ENCODE measurements around the gene PSMA6.

Gene PSMA6

GRCh38 chr14:35254736-35255135 is 37.4 kb upstream of the PSMA6 start:
- TF ChIP-seq CTCF (IDR thresholded peaks at IDR 0.05; ENCODE audit: low read depth, low read length, poor library complexity, severe bottlenecking) = no peak
- no peak for TF ChIP-seq EZH2phosphoT487 (IDR thresholded peaks at IDR 0.05; ENCODE audit: borderline replicate concordance, low read length)
- Histone ChIP-seq H3F3A (ENCODE audit: control insufficient read depth, insufficient read depth) (no peaks in the 10 kb centered on the region), H3K9me3 (ENCODE audit: control insufficient read depth, insufficient read depth, low read length) (no peaks in the 10 kb centered on the region), H3K4me3 (ENCODE audit: low read length) (no peak overlapping the region), H3K4me2 (ENCODE audit: low read length) (no peak overlapping the region), H3K79me2 (ENCODE audit: control insufficient read depth, low read length) (no peaks in the 10 kb centered on the region), H4K20me1 (ENCODE audit: control insufficient read depth, insufficient read depth, low read depth, low read length) (no peaks in the 10 kb centered on the region), H3K36me3 (ENCODE audit: control insufficient read depth, low read length) (no peaks in the 10 kb centered on the region), H3K27ac (ENCODE audit: low read depth, low read length) (no peak overlapping the region), H3K27me3 (ENCODE audit: control insufficient read depth, low read length) (no peaks in the 10 kb centered on the region), H3K9me2 (replicated peaks; ENCODE audit: control insufficient read depth, low read length) (no peaks in the 10 kb centered on the region), H3K4me1 (ENCODE audit: control insufficient read depth, low read length) (peaks cover 4% of the 10 kb centered on the region)

GRCh38 chr14:35255711-35256110 is 36.5 kb upstream of the PSMA6 start:
- no peak overlapping the region for H3K4me2 ChIP-seq (ENCODE audit: low read length)
- H3K27me3 ChIP-seq (ENCODE audit: control insufficient read depth, low read length) = no peaks in the 10 kb centered on the region
- H3K79me2 ChIP-seq (ENCODE audit: control insufficient read depth, low read length) = no peaks in the 10 kb centered on the region
- no peaks in the 10 kb centered on the region for H3K9me2 ChIP-seq (replicated peaks; ENCODE audit: control insufficient read depth, low read length)
- H3K27ac ChIP-seq (ENCODE audit: low read depth, low read length) = no peak overlapping the region
- H3K36me3 ChIP-seq (ENCODE audit: control insufficient read depth, low read length) = no peaks in the 10 kb centered on the region
- TF ChIP-seq EZH2phosphoT487 (IDR thresholded peaks at IDR 0.05; ENCODE audit: borderline replicate concordance, low read length) (no peak), CTCF (IDR thresholded peaks at IDR 0.05; ENCODE audit: low read depth, low read length, poor library complexity, severe bottlenecking) (no peak)
- no peaks in the 10 kb centered on the region for H3K4me1 ChIP-seq (ENCODE audit: control insufficient read depth, low read length)
- H3F3A ChIP-seq (ENCODE audit: control insufficient read depth, insufficient read depth) = no peaks in the 10 kb centered on the region
- no peaks in the 10 kb centered on the region for H4K20me1 ChIP-seq (ENCODE audit: control insufficient read depth, insufficient read depth, low read depth, low read length)
- no peak overlapping the region for H3K4me3 ChIP-seq (ENCODE audit: low read length)
- no peaks in the 10 kb centered on the region for H3K9me3 ChIP-seq (ENCODE audit: control insufficient read depth, insufficient read depth, low read length)

GRCh38 chr14:35257809-35258208 is 34.4 kb upstream of the PSMA6 start:
- H3F3A ChIP-seq (ENCODE audit: control insufficient read depth, insufficient read depth) = no peaks in the 10 kb centered on the region
- no peak overlapping the region for H3K4me2 ChIP-seq (ENCODE audit: low read length)
- no peak overlapping the region for H3K4me3 ChIP-seq (ENCODE audit: low read length)
- H4K20me1 ChIP-seq (ENCODE audit: control insufficient read depth, insufficient read depth, low read depth, low read length) = no peaks in the 10 kb centered on the region
- TF ChIP-seq EZH2phosphoT487 (IDR thresholded peaks at IDR 0.05; ENCODE audit: borderline replicate concordance, low read length) = no peak
- TF ChIP-seq CTCF (IDR thresholded peaks at IDR 0.05; ENCODE audit: low read depth, low read length, poor library complexity, severe bottlenecking) = no peak
- no peaks in the 10 kb centered on the region for H3K36me3 ChIP-seq (ENCODE audit: control insufficient read depth, low read length)
- H3K9me3 ChIP-seq (ENCODE audit: control insufficient read depth, insufficient read depth, low read length) = no peaks in the 10 kb centered on the region
- H3K27me3 ChIP-seq (ENCODE audit: control insufficient read depth, low read length) = no peaks in the 10 kb centered on the region
- no peak overlapping the region for H3K27ac ChIP-seq (ENCODE audit: low read depth, low read length)
- H3K4me1 ChIP-seq (ENCODE audit: control insufficient read depth, low read length) = no peaks in the 10 kb centered on the region
- no peaks in the 10 kb centered on the region for H3K79me2 ChIP-seq (ENCODE audit: control insufficient read depth, low read length)
- no peaks in the 10 kb centered on the region for H3K9me2 ChIP-seq (replicated peaks; ENCODE audit: control insufficient read depth, low read length)

GRCh38 chr14:35258420-35258819 is 33.8 kb upstream of the PSMA6 start:
- Histone ChIP-seq H3K9me3 (ENCODE audit: control insufficient read depth, insufficient read depth, low read length) (no peaks in the 10 kb centered on the region), H3K27me3 (ENCODE audit: control insufficient read depth, low read length) (no peaks in the 10 kb centered on the region), H3K4me1 (ENCODE audit: control insufficient read depth, low read length) (no peaks in the 10 kb centered on the region), H3K79me2 (ENCODE audit: control insufficient read depth, low read length) (no peaks in the 10 kb centered on the region), H3K4me2 (ENCODE audit: low read length) (no peak overlapping the region), H3K36me3 (ENCODE audit: control insufficient read depth, low read length) (no peaks in the 10 kb centered on the region), H3K4me3 (ENCODE audit: low read length) (no peak overlapping the region), H3K9me2 (replicated peaks; ENCODE audit: control insufficient read depth, low read length) (no peaks in the 10 kb centered on the region), H3F3A (ENCODE audit: control insufficient read depth, insufficient read depth) (no peaks in the 10 kb centered on the region), H4K20me1 (ENCODE audit: control insufficient read depth, insufficient read depth, low read depth, low read length) (no peaks in the 10 kb centered on the region), H3K27ac (ENCODE audit: low read depth, low read length) (no peak overlapping the region)
- no peak for TF ChIP-seq EZH2phosphoT487 (IDR thresholded peaks at IDR 0.05; ENCODE audit: borderline replicate concordance, low read length)
- no peak for TF ChIP-seq CTCF (IDR thresholded peaks at IDR 0.05; ENCODE audit: low read depth, low read length, poor library complexity, severe bottlenecking)

Measured in DOHH2 (cell line).